GM12878 (cell line): ENCODE data around the gene CHAC1. TPM values are rescaled to one million over a fixed set of nuclear protein-coding genes. Genes with fewer than 3 reads are reported as not detected.

Source experiments
- ATAC-seq: fragments of 200-7000 bp; cut with Tn5 transposase; 3 replicates; pipeline ENCODE4 v1.9.1; 2020; ENCODE audit warnings: mild to moderate bottlenecking, moderate library complexity
- BruUV-seq: library from RNA; stranded (reverse); fragments of 400-500 nt; replicated peaks from 2 replicates; lab custom pipeline; 2021; lab: Mats Ljungman, UMichigan
- CTCF ChIA-PET: fragments of 300-600 bp; sonication (Branson Sonifier 250); formaldehyde crosslinking; extraction: SDS; loops from one replicate; lab custom pipeline; 2021; ENCODE audit warnings: inconsistent platforms; lab: Yijun Ruan, JAX
- POLR2A ChIA-PET: fragments of 350-600 bp; formaldehyde crosslinking; extraction: SDS; loops from one replicate; lab custom pipeline; 2021; ENCODE audit warnings: inconsistent platforms; lab: Charles Lee
- RAD21 ChIA-PET: fragments of 300-600 bp; sonication (Branson Sonifier 250); formaldehyde crosslinking; loops from one replicate; lab custom pipeline; 2023; ENCODE audit warnings: antibody characterized with exemption; ENCODE audit not compliant: unreplicated experiment; lab: Charles Lee
- SMC1A ChIA-PET: fragments of 300-600 bp; sonication (Branson Sonifier 250); formaldehyde crosslinking; loops from one replicate; lab custom pipeline; 2023; ENCODE audit not compliant: unreplicated experiment, uncharacterized antibody; lab: Charles Lee
- DNase-seq: peaks from one replicate; pipeline ENCODE4 v3.0.0-alpha.2; 2011; ENCODE audit warnings: low read depth, low spot score
- FAIRE-seq: peaks from 3 replicates; lab custom pipeline; 2011; peaks lifted over from hg19 to GRCh38; lab: Jason Lieb, UNC
- H2AFZ ChIP-seq: 2 replicates; pipeline ENCODE4 v1.6.0; 2011; ENCODE audit warnings: low read depth, low read length, control low read depth; ENCODE audit not compliant: control insufficient read depth
- H3K27ac ChIP-seq: 2 replicates; pipeline ENCODE4 v1.5.1; 2011; ENCODE audit warnings: control low read depth; ENCODE audit not compliant: control insufficient read depth, insufficient read depth
- H3K27me3 ChIP-seq, 2 experiments: replicated peaks in 1 of 2; 2 replicates each; pipeline versions ENCODE4 v1.6.0 to v1.6.1; 2011; ENCODE audit warnings: low read length in 1 of 2; ENCODE audit not compliant: control insufficient read depth in 2 of 2, insufficient read depth in 2 of 2
- H3K36me3 ChIP-seq, 2 experiments: 2 replicates each; pipeline ENCODE4 v1.5.1; 2011; ENCODE audit warnings: low read length in 1 of 2; ENCODE audit not compliant: control insufficient read depth in 2 of 2, insufficient read depth in 2 of 2
- H3K4me1 ChIP-seq: 2 replicates; pipeline ENCODE4 v1.6.1; 2011; ENCODE audit warnings: mild to moderate bottlenecking, low read length, moderate library complexity, mixed read lengths; ENCODE audit not compliant: control insufficient read depth, insufficient read depth
- H3K4me2 ChIP-seq: 2 replicates; pipeline ENCODE4 v1.6.0; 2011; ENCODE audit warnings: control low read depth; ENCODE audit not compliant: control insufficient read depth, insufficient read depth
- H3K4me3 ChIP-seq: fragments of 200-600 bp; sonication (generic); 2 replicates; pipeline ENCODE4 v1.5.1; 2016
- H3K79me2 ChIP-seq: 2 replicates; pipeline ENCODE4 v1.6.0; 2011; ENCODE audit warnings: low read length; ENCODE audit not compliant: control insufficient read depth, insufficient read depth
- H3K9ac ChIP-seq: 2 replicates; pipeline ENCODE4 v1.8.0; 2011; ENCODE audit warnings: low read length, control low read depth, mixed read lengths; ENCODE audit not compliant: control insufficient read depth, insufficient read depth
- H3K9me3 ChIP-seq: replicated peaks from 3 replicates; pipeline ENCODE4 v1.5.1; 2011; ENCODE audit warnings: mild to moderate bottlenecking, low read length; ENCODE audit not compliant: control insufficient read depth, insufficient read depth
- H4K20me1 ChIP-seq: 2 replicates; pipeline ENCODE4 v1.6.0; 2011; ENCODE audit not compliant: control insufficient read depth, insufficient read depth
- BCL11A ChIP-seq: IDR thresholded peaks from 2 replicates; pipeline ENCODE4 v1.6.1; 2011; ENCODE audit warnings: low read depth, low read length
- CBX5 ChIP-seq: sonication (generic); IDR thresholded peaks from 2 replicates; pipeline ENCODE4 v1.6.1; 2016; ENCODE audit warnings: low read depth, moderate library complexity, mild to moderate bottlenecking, inconsistent platforms
- ESRRA ChIP-seq: IDR thresholded peaks from 2 replicates; pipeline ENCODE4 v1.6.1; 2012; ENCODE audit warnings: mild to moderate bottlenecking, low read length, improper control_type of control experiment
- IKZF2 ChIP-seq, 2 experiments: fragments of 450-650 bp; IDR thresholded peaks; 2 replicates each; pipeline ENCODE4 v1.6.1; 2017; ENCODE audit warnings: mild to moderate bottlenecking in 2 of 2, moderate library complexity in 2 of 2
- JUND ChIP-seq: IDR thresholded peaks from 2 replicates; pipeline ENCODE4 v1.6.1; 2012; ENCODE audit warnings: low read depth, mild to moderate bottlenecking, low read length, improper control_type of control experiment, moderate library complexity
- POLR2AphosphoS2 ChIP-seq: IDR thresholded peaks from 2 replicates; pipeline ENCODE4 v1.6.1; 2011; ENCODE audit warnings: low read depth, mild to moderate bottlenecking, low read length, improper control_type of control experiment, moderate library complexity
- POU2F2 ChIP-seq: IDR thresholded peaks from 3 replicates; pipeline ENCODE4 v1.6.1; 2011; ENCODE audit warnings: low read depth, mild to moderate bottlenecking, low read length, borderline replicate concordance
- RCOR1 ChIP-seq: conservative IDR thresholded peaks from 2 replicates; pipeline ENCODE4 v1.6.1; 2012; ENCODE audit warnings: low read depth, low read length, improper control_type of control experiment
- RFX5 ChIP-seq: IDR thresholded peaks from 2 replicates; pipeline ENCODE4 v1.6.1; 2011; ENCODE audit warnings: low read depth, low read length, improper control_type of control experiment
- SREBF1 ChIP-seq: IDR thresholded peaks from 2 replicates; pipeline ENCODE4 v1.6.1; 2012; ENCODE audit warnings: mild to moderate bottlenecking, low read length
- ZNF207 ChIP-seq: fragments of 450-650 bp; IDR thresholded peaks from 2 replicates; pipeline ENCODE4 v1.6.1; 2014; ENCODE audit warnings: antibody characterized with exemption, mild to moderate bottlenecking, borderline replicate concordance
- ZNF274 ChIP-seq: IDR thresholded peaks from one replicate; pipeline ENCODE4 v1.8.0; 2011; ENCODE audit not compliant: insufficient read length, insufficient read depth
- WGBS: methylation state at CpG from one replicate; pipeline ENCODE4 v1.1.6; 2016; ENCODE audit warnings: low lambda C conversion rate; ENCODE audit not compliant: insufficient replicate concordance, insufficient coverage; ENCODE audit errors: missing lambda C conversion rate; 5-methylcytosine and 5-hydroxymethylcytosine counted together
- in situ Hi-C: fragments of 300-500 bp; cut with MboI; formaldehyde crosslinking; loops from 9 replicates; pipeline ENCODE4 v1.14.3; 2018; ENCODE audit warnings: mixed read lengths
- intact Hi-C: fragments of 100-400 bp; cut with micrococcal nuclease; formaldehyde crosslinking; loops from one replicate; pipeline ENCODE4 v1.14.2; 2022; ENCODE audit not compliant: unreplicated experiment
- polyA plus RNA-seq, 11 experiments: library from polyadenylated mRNA; depleted of rRNA in 4 of 11; unstranded in 6 of 11; stranded (reverse) in 5 of 11; fragments of >200 nt; fragmentation: Nextera tagmentation in 4 of 11; fragmentation: Illumina TruSeq in 1 of 11; extraction: Ambion mirVana in 4 of 11; extraction: Trizol in 1 of 11; gene quantifications; 1 replicate in 1 of 11; 2 replicates in 10 of 11; pipeline versions ENCODE4 v1.2.1 to v1.2.3, GENCODE V29; 2011 to 2016; ENCODE audit warnings: inconsistent platforms in 2 of 11, missing spikeins in 2 of 11, low read depth in 1 of 11
- total RNA-seq, 4 experiments: library from RNA; depleted of rRNA in 3 of 4; stranded (reverse); fragments of >200 nt in 3 of 4; fragmentation: Illumina TruSeq in 1 of 4; extraction: Trizol in 1 of 4; gene quantifications; 2 replicates each; pipeline versions ENCODE4 v1.2.1 to v1.2.3, GENCODE V29; 2013 to 2021
- TF ChIP-seq, protein P1 (sequence below): fragments of 150-350 bp; IDR thresholded peaks from 2 replicates; pipeline ENCODE4 v1.6.1; 2014; ENCODE audit warnings: mild to moderate bottlenecking, low read depth, low read length
- TF ChIP-seq, protein P2 (sequence below): fragments of 450-650 bp; IDR thresholded peaks from 2 replicates; pipeline ENCODE4 v1.6.1; 2014; ENCODE audit warnings: mild to moderate bottlenecking

Gene CHAC1
- total and polyA plus RNA-seq, 10 of the 15 experiments (the other 5 are each of a cell fraction or from before 2014, with no cell fraction given), result 0.37 to 5.9 (median 3.3) TPM

DNA sequence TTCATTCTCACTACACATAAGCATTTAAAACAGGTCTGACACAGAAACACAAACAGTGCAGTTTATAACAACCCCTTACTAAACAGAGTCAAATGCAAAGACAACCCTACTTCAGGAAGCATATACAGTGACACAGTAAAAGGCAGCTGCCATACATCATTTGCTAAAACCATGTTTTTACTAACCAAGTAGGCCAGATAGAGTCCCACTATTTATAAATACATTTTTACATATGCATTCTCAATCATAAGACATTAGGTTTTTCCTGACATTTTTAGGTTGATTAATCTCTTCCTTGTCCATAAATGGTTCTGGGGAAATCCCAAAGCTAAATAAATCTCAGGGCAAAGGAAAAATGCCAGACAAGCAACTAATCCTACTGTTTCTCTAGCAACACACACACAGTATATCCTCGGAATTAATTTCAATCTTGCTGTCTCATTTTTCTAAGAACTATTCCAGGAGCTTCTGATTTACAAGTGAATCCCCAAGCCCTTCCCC, 39.0 kb downstream of the CHAC1 start:
- Histone ChIP-seq H3K4me3 (no peak overlapping the region), H3K27ac (no peak overlapping the region), H3K9ac (no peak overlapping the region), H3K36me3 (peaks cover 4 to 17% of the 10 kb centered on the region in 2 experiments; a peak in 3 of 4 replicates), H3K4me1 (no peaks in the 10 kb centered on the region), H3K9me3 (no peaks in the 10 kb centered on the region), H3K4me2 (no peak overlapping the region), H3K79me2 (no peaks in the 10 kb centered on the region), H2AFZ (no peak overlapping the region), H3K27me3 (no peaks in the 10 kb centered on the region), H4K20me1 (no peaks in the 10 kb centered on the region)
- DNase-seq (no peak), FAIRE-seq (no peak), ATAC-seq (no peak)
- in situ Hi-C loops, result no loop called here
- SMC1A ChIA-PET, result no interaction called here
- 100% methylated on average over 1 of the region's 1 CpG for WGBS
- TSS peak; percentile 4 for BruUV-seq
- POLR2A ChIA-PET, result no interaction called here
- RAD21 ChIA-PET, result interaction anchor here (0.6 to 1.0 kb wide), 2 partner anchors 14 to 378 kb away, joined by 3 read pairs; no protein-coding TSS in a partner anchor
- intact Hi-C loops, result no loop called here
- TF ChIP-seq SREBF1, result no peak
- TF ChIP-seq POU2F2, result no peak
- TF ChIP-seq JUND, result no peak
- TF ChIP-seq, protein P1, sequence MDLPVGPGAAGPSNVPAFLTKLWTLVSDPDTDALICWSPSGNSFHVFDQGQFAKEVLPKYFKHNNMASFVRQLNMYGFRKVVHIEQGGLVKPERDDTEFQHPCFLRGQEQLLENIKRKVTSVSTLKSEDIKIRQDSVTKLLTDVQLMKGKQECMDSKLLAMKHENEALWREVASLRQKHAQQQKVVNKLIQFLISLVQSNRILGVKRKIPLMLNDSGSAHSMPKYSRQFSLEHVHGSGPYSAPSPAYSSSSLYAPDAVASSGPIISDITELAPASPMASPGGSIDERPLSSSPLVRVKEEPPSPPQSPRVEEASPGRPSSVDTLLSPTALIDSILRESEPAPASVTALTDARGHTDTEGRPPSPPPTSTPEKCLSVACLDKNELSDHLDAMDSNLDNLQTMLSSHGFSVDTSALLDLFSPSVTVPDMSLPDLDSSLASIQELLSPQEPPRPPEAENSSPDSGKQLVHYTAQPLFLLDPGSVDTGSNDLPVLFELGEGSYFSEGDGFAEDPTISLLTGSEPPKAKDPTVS, result no peak
- TF ChIP-seq ESRRA, result no peak
- CTCF ChIA-PET, result interaction anchor here (1.3 kb wide), 1 partner anchor 77 kb away, joined by 3 read pairs; no protein-coding TSS in a partner anchor

DNA sequence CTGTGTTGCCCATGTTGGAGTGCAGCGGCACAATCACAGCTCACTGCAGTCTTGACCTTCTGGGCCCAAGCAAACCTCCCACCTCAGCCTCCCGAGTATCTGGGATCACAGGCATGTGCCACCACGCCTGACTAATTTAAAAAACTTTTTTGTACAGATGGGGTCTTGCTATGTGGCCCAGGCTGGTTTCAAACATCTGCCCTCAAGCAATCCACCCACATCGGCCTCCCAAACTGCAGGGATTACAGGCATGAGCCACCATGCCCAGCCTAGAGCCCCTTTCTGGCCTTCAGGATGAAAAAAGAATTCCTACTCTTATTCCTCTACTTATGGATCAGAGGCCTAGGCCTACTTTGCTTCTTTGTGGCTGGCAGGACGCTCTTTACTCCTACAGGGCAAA, 39.6 kb downstream of the CHAC1 start:
- Histone ChIP-seq H3K36me3 (peaks cover 4 to 20% of the 10 kb centered on the region in 2 experiments; a peak in 3 of 4 replicates), H4K20me1 (no peaks in the 10 kb centered on the region), H3K9ac (no peak overlapping the region), H3K4me3 (no peak overlapping the region), H3K4me2 (no peak overlapping the region), H3K27ac (no peak overlapping the region), H3K4me1 (no peaks in the 10 kb centered on the region), H3K27me3 (no peaks in the 10 kb centered on the region), H3K79me2 (no peaks in the 10 kb centered on the region), H3K9me3 (no peaks in the 10 kb centered on the region), H2AFZ (no peak overlapping the region)
- in situ Hi-C loops, result no loop called here
- intact Hi-C loops, result no loop called here
- BruUV-seq, result no TSS peak
- no peak for DNase-seq
- FAIRE-seq, result no peak
- RAD21 ChIA-PET, result interaction anchor here (0.6 to 1.0 kb wide), 2 partner anchors 14 to 377 kb away, joined by 3 read pairs; no protein-coding TSS in a partner anchor
- ATAC-seq, result no peak
- CTCF ChIA-PET, result interaction anchor here (1.3 kb wide), 1 partner anchor 78 kb away, joined by 3 read pairs; no protein-coding TSS in a partner anchor
- POLR2A ChIA-PET, result no interaction called here
- SMC1A ChIA-PET, result no interaction called here
- 91% methylated on average over 5 of the region's 5 CpGs for WGBS
- TF ChIP-seq ZNF207 (no peak), POLR2AphosphoS2 (no peak), RCOR1 (no peak), ZNF274 (no peak), BCL11A (no peak), CBX5 (no peak), SREBF1 (no peak), RFX5 (no peak), IKZF2 (IDR thresholded peaks at IDR 0.05) (no peak)
- TF ChIP-seq, protein P2, sequence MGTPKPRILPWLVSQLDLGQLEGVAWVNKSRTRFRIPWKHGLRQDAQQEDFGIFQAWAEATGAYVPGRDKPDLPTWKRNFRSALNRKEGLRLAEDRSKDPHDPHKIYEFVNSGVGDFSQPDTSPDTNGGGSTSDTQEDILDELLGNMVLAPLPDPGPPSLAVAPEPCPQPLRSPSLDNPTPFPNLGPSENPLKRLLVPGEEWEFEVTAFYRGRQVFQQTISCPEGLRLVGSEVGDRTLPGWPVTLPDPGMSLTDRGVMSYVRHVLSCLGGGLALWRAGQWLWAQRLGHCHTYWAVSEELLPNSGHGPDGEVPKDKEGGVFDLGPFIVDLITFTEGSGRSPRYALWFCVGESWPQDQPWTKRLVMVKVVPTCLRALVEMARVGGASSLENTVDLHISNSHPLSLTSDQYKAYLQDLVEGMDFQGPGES, result no peak
